Progenitor cell of endocrine pancreas (in vitro differentiated cells): ENCODE results near the gene NUP37. TPM values are rescaled to one million over a fixed set of nuclear protein-coding genes. Genes with fewer than 3 reads are reported as not detected.
"Not testable (repeated sequence)": the region's sequence is repeated elsewhere in the genome, so short reads cannot be mapped to it uniquely, and the experiment has no call there.

Source experiments
- DNase-seq: peaks from one replicate; pipeline ENCODE4 v3.0.0; 2021; ENCODE audit warnings: low spot score; ENCODE audit not compliant: unreplicated experiment
- H3K27ac Mint-ChIP-seq: 2 replicates; pipeline ENCODE4 v1.8.0; 2021; ENCODE audit warnings: mild to moderate bottlenecking, moderate library complexity, mixed read lengths
- H3K27me3 Mint-ChIP-seq: 2 replicates; pipeline ENCODE4 v1.8.0; 2021; ENCODE audit warnings: mixed read lengths
- H3K36me3 Mint-ChIP-seq: 2 replicates; pipeline ENCODE4 v1.8.0; 2022; ENCODE audit warnings: mixed read lengths; ENCODE audit not compliant: insufficient read depth
- H3K4me1 Mint-ChIP-seq: 2 replicates; pipeline ENCODE4 v1.8.0; 2021; ENCODE audit warnings: low read depth, mixed read lengths
- H3K4me3 Mint-ChIP-seq: 2 replicates; pipeline ENCODE4 v1.8.0; 2021; ENCODE audit warnings: low read depth, mild to moderate bottlenecking, moderate library complexity, mixed read lengths
- H3K9me3 Mint-ChIP-seq: 2 replicates; pipeline ENCODE4 v1.8.0; 2021; ENCODE audit warnings: low read depth, mixed read lengths
- CTCF ChIP-seq: fragments of 200-600 bp; sonication (generic); IDR thresholded peaks from one replicate; pipeline ENCODE4 v1.5.0; 2021; ENCODE audit warnings: antibody characterized with exemption, mild to moderate bottlenecking; ENCODE audit not compliant: unreplicated experiment
- total RNA-seq: library from RNA; stranded (reverse); gene quantifications from 2 replicates; pipeline ENCODE4 v1.2.1, GENCODE V29; 2021

The NUP37 gene
- total RNA-seq, 1 donor from 2014 or later, result 33.6 TPM

GRCh38 chr12:102106905-102107304 is 13.0 kb downstream of the NUP37 start:
- H3K9me3 Mint-ChIP-seq, result peaks cover 26% of the 10 kb centered on the region
- H3K27me3 Mint-ChIP-seq, result no peaks in the 10 kb centered on the region
- no peak overlapping the region for H3K4me3 Mint-ChIP-seq
- no peak for TF ChIP-seq CTCF
- DNase-seq, result no peak
- no peak overlapping the region for H3K27ac Mint-ChIP-seq
- H3K4me1 Mint-ChIP-seq, result no peaks in the 10 kb centered on the region
- H3K36me3 Mint-ChIP-seq, result peaks cover 69% of the 10 kb centered on the region

- H3K4me1 Mint-ChIP-seq, result no peaks in the 10 kb centered on the region
Observed at GRCh38 chr12:102096855-102097254, 23.1 kb downstream of the NUP37 start.

GRCh38 chr12:102095677-102096263 is 24.1 kb downstream of the NUP37 start:
- no peaks in the 10 kb centered on the region for H3K9me3 Mint-ChIP-seq
- peak; percentile 42 for TF ChIP-seq CTCF
- no peak overlapping the region for H3K27ac Mint-ChIP-seq
- H3K4me3 Mint-ChIP-seq, result no peak overlapping the region
- no peak for DNase-seq
- peaks cover 4% of the 10 kb centered on the region for H3K36me3 Mint-ChIP-seq
- no peaks in the 10 kb centered on the region for H3K27me3 Mint-ChIP-seq
- no peaks in the 10 kb centered on the region for H3K4me1 Mint-ChIP-seq

More at GRCh38 chr12:102096855-102097254, 23.1 kb downstream of the NUP37 start:
- DNase-seq, result no peak
- Mint-ChIP-seq H3K4me3 (no peak overlapping the region), H3K9me3 (no peaks in the 10 kb centered on the region), H3K36me3 (peaks cover 3% of the 10 kb centered on the region), H3K27me3 (no peaks in the 10 kb centered on the region), H3K27ac (no peak overlapping the region)
- TF ChIP-seq CTCF, result no peak

GRCh38 chr12:102093319-102093718 is 26.6 kb downstream of the NUP37 start:
- no peak for TF ChIP-seq CTCF
- Mint-ChIP-seq H3K4me1 (no peaks in the 10 kb centered on the region), H3K9me3 (peaks cover 6% of the 10 kb centered on the region), H3K36me3 (peaks cover 10% of the 10 kb centered on the region), H3K27ac (no peak overlapping the region), H3K4me3 (no peak overlapping the region), H3K27me3 (no peaks in the 10 kb centered on the region)
- DNase-seq, result no peak

- DNase-seq, H3K4me3 Mint-ChIP-seq, H3K9me3 Mint-ChIP-seq, H3K27ac Mint-ChIP-seq, H3K27me3 Mint-ChIP-seq, H3K4me1 Mint-ChIP-seq: not testable (repeated sequence)
- H3K36me3 Mint-ChIP-seq, result peaks cover 15% of the 10 kb centered on the region
Observed at GRCh38 chr12:102089228-102089835, 30.6 kb downstream of the NUP37 start.

GRCh38 chr12:102080842-102081241 is 39.1 kb downstream of the NUP37 start:
- TF ChIP-seq CTCF, result no peak
- peaks cover 17% of the 10 kb centered on the region for H3K36me3 Mint-ChIP-seq
- H3K27me3 Mint-ChIP-seq, result no peaks in the 10 kb centered on the region
- H3K9me3 Mint-ChIP-seq, result no peaks in the 10 kb centered on the region
- H3K4me3 Mint-ChIP-seq, result no peak overlapping the region
- no peaks in the 10 kb centered on the region for H3K4me1 Mint-ChIP-seq
- no peak overlapping the region for H3K27ac Mint-ChIP-seq
- DNase-seq, result no peak

- H3K36me3 Mint-ChIP-seq, H3K4me3 Mint-ChIP-seq, H3K27me3 Mint-ChIP-seq, H3K9me3 Mint-ChIP-seq, H3K27ac Mint-ChIP-seq, DNase-seq, H3K4me1 Mint-ChIP-seq: not testable (repeated sequence)
Observed at GRCh38 chr12:102072092-102072491, 47.8 kb downstream of the NUP37 start.
